H9 (cell line): ENCODE data around the gene ABCA12. TPM values are rescaled to one million over a fixed set of nuclear protein-coding genes. Genes with fewer than 3 reads are reported as not detected.

Source experiments
- DNase-seq: peaks from one replicate; pipeline ENCODE4 v3.0.0-alpha.2; 2017
- H2AFZ ChIP-seq: one replicate; pipeline ENCODE4 v1.6.1; 2013; ENCODE audit warnings: mild to moderate bottlenecking, low read length, control low read depth, moderate library complexity
- H2AK5ac ChIP-seq: 2 replicates; pipeline ENCODE4 v1.6.1; 2013; ENCODE audit warnings: low read length, control low read depth, mixed read lengths; ENCODE audit not compliant: insufficient read length
- H2BK120ac ChIP-seq: one replicate; pipeline ENCODE4 v1.6.1; 2013; ENCODE audit warnings: low read depth, mild to moderate bottlenecking, low read length, control low read depth, inconsistent platforms; ENCODE audit not compliant: poor library complexity, severe bottlenecking
- H2BK12ac ChIP-seq: 2 replicates; pipeline ENCODE4 v1.6.1; 2013; ENCODE audit warnings: low read length, control low read depth, mixed read lengths, low read depth; ENCODE audit not compliant: insufficient read length
- H2BK15ac ChIP-seq: 2 replicates; pipeline ENCODE4 v1.6.1; 2013; ENCODE audit warnings: low read depth, low read length, control low read depth
- H2BK20ac ChIP-seq: one replicate; pipeline ENCODE4 v1.6.1; 2013; ENCODE audit warnings: low read depth, mild to moderate bottlenecking, low read length, control low read depth, inconsistent platforms; ENCODE audit not compliant: poor library complexity, severe bottlenecking
- H2BK5ac ChIP-seq: 2 replicates; pipeline ENCODE4 v1.6.1; 2013; ENCODE audit warnings: low read length, control low read depth, mixed read lengths; ENCODE audit not compliant: insufficient read length
- H3K14ac ChIP-seq: 2 replicates; pipeline ENCODE4 v1.6.1; 2013; ENCODE audit warnings: low read length, control low read depth; ENCODE audit not compliant: insufficient read depth
- H3K18ac ChIP-seq: 2 replicates; pipeline ENCODE4 v1.6.1; 2013; ENCODE audit warnings: low read depth, mild to moderate bottlenecking, mixed read lengths, low read length, control low read depth; ENCODE audit not compliant: insufficient read length
- H3K23ac ChIP-seq: 2 replicates; pipeline ENCODE4 v1.6.1; 2013; ENCODE audit warnings: low read length, control low read depth, mixed read lengths, low read depth; ENCODE audit not compliant: insufficient read length
- H3K23me2 ChIP-seq: 2 replicates; pipeline ENCODE4 v1.6.1; 2013; ENCODE audit warnings: low read depth, mild to moderate bottlenecking, mixed read lengths, low read length, control low read depth; ENCODE audit not compliant: insufficient read length, poor library complexity, severe bottlenecking
- H3K27ac ChIP-seq: 2 replicates; pipeline ENCODE4 v1.5.1; 2013; ENCODE audit warnings: low read length, control low read depth, mixed read lengths, low read depth; ENCODE audit not compliant: insufficient read length
- H3K27me3 ChIP-seq: 2 replicates; pipeline ENCODE4 v1.6.1; 2013; ENCODE audit warnings: low read length, control low read depth, inconsistent platforms; ENCODE audit not compliant: insufficient read depth
- H3K4ac ChIP-seq: 2 replicates; pipeline ENCODE4 v1.6.1; 2013; ENCODE audit warnings: low read depth, mild to moderate bottlenecking, control low read depth, inconsistent platforms, low read length, moderate library complexity
- H3K4me1 ChIP-seq: 2 replicates; pipeline ENCODE4 v1.6.1; 2013; ENCODE audit warnings: low read length, control low read depth, inconsistent platforms; ENCODE audit not compliant: insufficient read depth
- H3K4me2 ChIP-seq: 2 replicates; pipeline ENCODE4 v1.6.1; 2013; ENCODE audit warnings: low read length, control low read depth, mixed read lengths; ENCODE audit not compliant: insufficient read length, insufficient read depth
- H3K56ac ChIP-seq: 2 replicates; pipeline ENCODE4 v1.6.1; 2013; ENCODE audit warnings: low read depth, mild to moderate bottlenecking, mixed read lengths, low read length, control low read depth; ENCODE audit not compliant: insufficient read length
- H3K79me1 ChIP-seq: 2 replicates; pipeline ENCODE4 v1.6.1; 2013; ENCODE audit warnings: low read depth, mild to moderate bottlenecking, moderate library complexity, low read length, control low read depth, inconsistent platforms; ENCODE audit not compliant: insufficient read depth, poor library complexity, severe bottlenecking
- H3K79me2 ChIP-seq: 2 replicates; pipeline ENCODE4 v1.6.1; 2013; ENCODE audit warnings: low read length, control low read depth, inconsistent platforms; ENCODE audit not compliant: insufficient read depth
- H3K9ac ChIP-seq: 2 replicates; pipeline ENCODE4 v1.6.1; 2013; ENCODE audit warnings: low read length, control low read depth, mixed read lengths; ENCODE audit not compliant: insufficient read length; ENCODE audit errors: extremely low read depth
- H3K9me3 ChIP-seq: one replicate; pipeline ENCODE4 v1.6.1; 2013; ENCODE audit warnings: low read depth, low read length, inconsistent platforms; ENCODE audit not compliant: control insufficient read depth
- H3T11ph ChIP-seq: one replicate; pipeline ENCODE4 v1.6.1; 2013; ENCODE audit warnings: mild to moderate bottlenecking, low read length, control low read depth, inconsistent platforms
- H4K20me1 ChIP-seq: one replicate; pipeline ENCODE4 v1.6.1; 2013; ENCODE audit not compliant: control insufficient read depth, insufficient read length, insufficient read depth
- H4K5ac ChIP-seq: 2 replicates; pipeline ENCODE4 v1.6.1; 2013; ENCODE audit warnings: low read depth, mild to moderate bottlenecking, mixed read lengths, low read length, control low read depth; ENCODE audit not compliant: insufficient read length
- H4K8ac ChIP-seq: replicated peaks from 2 replicates; pipeline ENCODE4 v1.6.1; 2013; ENCODE audit warnings: low read length, control low read depth, mixed read lengths, low read depth; ENCODE audit not compliant: insufficient read length
- H4K91ac ChIP-seq: 2 replicates; pipeline ENCODE4 v1.6.1; 2013; ENCODE audit warnings: low read depth, mild to moderate bottlenecking, moderate library complexity, mixed read lengths, low read length, control low read depth; ENCODE audit not compliant: insufficient read length
- H3K27ac Mint-ChIP-seq, 3 experiments: 2 replicates in 2 of 3; 3 replicates in 1 of 3; pipeline ENCODE4 v1.8.0; 2020 to 2021; ENCODE audit warnings: mixed read lengths in 3 of 3, mild to moderate bottlenecking in 1 of 3, moderate library complexity in 1 of 3
- H3K27me3 Mint-ChIP-seq: 2 replicates; pipeline ENCODE4 v1.8.0; 2021; ENCODE audit warnings: low read depth, mild to moderate bottlenecking, moderate library complexity, mixed read lengths
- H3K36me3 Mint-ChIP-seq, 3 experiments: 2 replicates in 2 of 3; 3 replicates in 1 of 3; pipeline ENCODE4 v1.8.0; 2020 to 2021; ENCODE audit warnings: low read depth in 3 of 3, mixed read lengths in 3 of 3; ENCODE audit not compliant: insufficient read depth in 1 of 3
- H3K4me1 Mint-ChIP-seq, 2 experiments: 2 replicates each; pipeline ENCODE4 v1.8.0; 2020; ENCODE audit warnings: mixed read lengths in 2 of 2
- H3K4me3 Mint-ChIP-seq, 2 experiments: 2 replicates in 1 of 2; 3 replicates in 1 of 2; pipeline ENCODE4 v1.8.0; 2020 to 2021; ENCODE audit warnings: mild to moderate bottlenecking in 2 of 2, mixed read lengths in 2 of 2, moderate library complexity in 1 of 2
- H3K9me3 Mint-ChIP-seq, 2 experiments: 2 replicates in 1 of 2; 3 replicates in 1 of 2; pipeline ENCODE4 v1.8.0; 2020; ENCODE audit warnings: mild to moderate bottlenecking in 2 of 2, mixed read lengths in 2 of 2, moderate library complexity in 1 of 2
- CTCF ChIP-seq: fragments of 200-600 bp; sonication (generic); conservative IDR thresholded peaks from 3 replicates; pipeline ENCODE4 v1.8.0; 2021; ENCODE audit warnings: antibody characterized with exemption, mild to moderate bottlenecking
- WGBS: extraction: QIAGEN DNeasy Blood & Tissue Kit; methylation state at CpG from one replicate; pipeline ENCODE4 v1.1.7; 2013; ENCODE audit warnings: missing lambda C conversion rate, low lambda C conversion rate, mixed read lengths; ENCODE audit not compliant: insufficient read length; ENCODE audit errors: extremely low coverage; 5-methylcytosine and 5-hydroxymethylcytosine counted together
- total RNA-seq: library from RNA; stranded (reverse); gene quantifications from 2 replicates; pipeline ENCODE4 v1.2.1, GENCODE V29; 2021

ABCA12 gene
- total RNA-seq, 1 experiment from 2014 or later, result not detected

GRCh38 chr2:215022418-215022817 is 116.0 kb downstream of the ABCA12 start:
- H4K8ac ChIP-seq, result no peak overlapping the region
- no peak overlapping the region for H3K4me3 Mint-ChIP-seq
- no peaks in the 10 kb centered on the region for H4K20me1 ChIP-seq
- H3K4me1 ChIP-seq, result peaks cover 2% of the 10 kb centered on the region
- TF ChIP-seq CTCF, result no peak
- WGBS, result no CpG with 5 or more reads among the region's 3 CpGs
- no peak overlapping the region for H3K14ac ChIP-seq
- no peak overlapping the region for H2AK5ac ChIP-seq
- H2BK5ac ChIP-seq, result no peak overlapping the region
- no peaks in the 10 kb centered on the region for H3K79me1 ChIP-seq
- no peaks in the 10 kb centered on the region for H3K9me3 Mint-ChIP-seq
- no peak overlapping the region for H2BK20ac ChIP-seq
- H3K4me2 ChIP-seq, result no peak overlapping the region
- H3K4ac ChIP-seq, result no peak overlapping the region
- no peak overlapping the region for H2BK15ac ChIP-seq
- H3K27me3 ChIP-seq, result no peaks in the 10 kb centered on the region
- H3T11ph ChIP-seq, result no peak overlapping the region
- H3K9me3 ChIP-seq, result no peaks in the 10 kb centered on the region
- H3K27ac ChIP-seq, result no peak overlapping the region
- H3K27me3 Mint-ChIP-seq, result no peaks in the 10 kb centered on the region
- no peak overlapping the region for H4K5ac ChIP-seq
- no peak overlapping the region for H3K23ac ChIP-seq
- no peak overlapping the region for H2AFZ ChIP-seq
- H2BK120ac ChIP-seq, result no peak overlapping the region
- H3K23me2 ChIP-seq, result no peaks in the 10 kb centered on the region
- H2BK12ac ChIP-seq, result no peak overlapping the region
- DNase-seq, result no peak
- no peaks in the 10 kb centered on the region for H3K79me2 ChIP-seq
- no peak overlapping the region for H4K91ac ChIP-seq
- peaks cover 17 to 18% of the 10 kb centered on the region in 2 experiments; a peak in 3 of 4 replicates for H3K4me1 Mint-ChIP-seq
- no peak overlapping the region for H3K9ac ChIP-seq
- no peak overlapping the region for H3K27ac Mint-ChIP-seq
- no peaks in the 10 kb centered on the region for H3K36me3 Mint-ChIP-seq
- no peak overlapping the region for H3K18ac ChIP-seq
- H3K56ac ChIP-seq, result no peak overlapping the region
